Gastroesophageal sphincter (tissue), 4 donors: ENCODE data around the gene CYB5B. TPM values are rescaled to one million over a fixed set of nuclear protein-coding genes. Genes with fewer than 3 reads are reported as not detected.

ENCODE experiments used
- ATAC-seq: fragments of 150-250 bp; one replicate; pipeline ENCODE4 v1.9.1; 2016; ENCODE audit warnings: mild to moderate bottlenecking, moderate library complexity
- H3K27ac ChIP-seq, 4 donors: fragments of 200-600 bp; sonication (generic) in 3 of 4; 1 replicate in 3 of 4; 2 replicates in 1 of 4; pipeline ENCODE4 v1.5.1; 2016 to 2019
- H3K27me3 ChIP-seq: fragments of 200-600 bp; sonication (generic); one replicate; pipeline ENCODE4 v1.5.1; 2019
- H3K36me3 ChIP-seq, 2 donors: fragments of 200-600 bp; sonication (generic); one replicate each; pipeline ENCODE4 v1.5.1; 2019; ENCODE audit warnings: control low read depth in 1 of 2
- H3K4me1 ChIP-seq, 3 donors: fragments of 200-600 bp; sonication (generic); 1 replicate in 2 of 3; 2 replicates in 1 of 3; pipeline ENCODE4 v1.5.1; 2016 to 2019; ENCODE audit warnings: control low read depth in 2 of 3
- H3K4me3 ChIP-seq, 2 donors: fragments of 200-600 bp; sonication (generic); one replicate each; pipeline ENCODE4 v1.5.1; 2019; ENCODE audit warnings: mild to moderate bottlenecking in 1 of 2, moderate library complexity in 1 of 2
- H3K9me3 ChIP-seq, 3 donors: fragments of 200-600 bp; sonication (generic); one replicate each; pipeline ENCODE4 v1.5.1; 2017 to 2019; ENCODE audit warnings: control low read depth in 2 of 3
- CTCF ChIP-seq, 4 experiments: fragments of 200-600 bp in 2 of 4; fragments of 450-650 bp in 2 of 4; sonication (generic) in 1 of 4; IDR thresholded peaks; one replicate each; pipeline ENCODE4 v1.5.1; 2017 to 2019; ENCODE audit warnings: antibody characterized with exemption in 4 of 4, mild to moderate bottlenecking in 2 of 4, moderate library complexity in 2 of 4
- EP300 ChIP-seq: sonication (generic); formaldehyde crosslinking; IDR thresholded peaks from one replicate; pipeline ENCODE4 v1.6.1; 2017; ENCODE audit warnings: antibody characterized with exemption, mild to moderate bottlenecking
- POLR2A ChIP-seq, 2 donors: fragments of 450-650 bp; IDR thresholded peaks; one replicate each; pipeline ENCODE4 v1.6.1; 2017; ENCODE audit warnings: antibody characterized with exemption in 2 of 2, mild to moderate bottlenecking in 2 of 2, moderate library complexity in 1 of 2
- POLR2AphosphoS5 ChIP-seq: sonication (generic); formaldehyde crosslinking; IDR thresholded peaks from one replicate; pipeline ENCODE4 v1.6.1; 2017; ENCODE audit warnings: antibody characterized with exemption
- WGBS, 2 donors: methylation state at CpG; one replicate each; pipeline ENCODE4 v1.1.5; 2018; ENCODE audit warnings: low coverage in 1 of 2; 5-methylcytosine and 5-hydroxymethylcytosine counted together
- total RNA-seq, 4 donors: library from RNA; depleted of rRNA; stranded (reverse); fragments of >200 nt; gene quantifications; one replicate each; pipeline ENCODE4 v1.1.0, GENCODE V29; 2016

CYB5B gene
- total RNA-seq, 4 donors from 2014 or later, result 33.4 to 63.8 (median 37.8) TPM

GRCh38 chr16:69405326-69405725 lies 19.1 kb upstream of the CYB5B start:
- H3K27ac ChIP-seq, result peak overlapping the region in 1 of 4 donors; percentile 21
- WGBS, 2 donors, result 100% methylated on average over 2 of the region's 2 CpGs; no CpG with 5 or more reads in 1 of the 2 donors

GRCh38 chr16:69405757-69406156 lies 18.7 kb upstream of the CYB5B start:
- H3K27me3 ChIP-seq, result no peaks in the 10 kb centered on the region
- H3K36me3 ChIP-seq, result no peaks in the 10 kb centered on the region
- peaks cover 2 to 26% (median 10%) of the 10 kb centered on the region in 3 donors for H3K4me1 ChIP-seq
- no peak overlapping the region for H3K4me3 ChIP-seq
- no peak for ATAC-seq
- 58 to 79% methylated on average over 4 to 5 of the region's 5 CpGs for whole genome bisulfite sequencing, 2 donors
- H3K27ac ChIP-seq, result peak overlapping the region in 1 of 4 donors; percentile 21
- TF ChIP-seq EP300 (no peak), CTCF (IDR thresholded peaks at IDR 0.05) (no peak)
- H3K9me3 ChIP-seq, result no peaks in the 10 kb centered on the region

More at GRCh38 chr16:69405326-69405725, 19.1 kb upstream of the CYB5B start:
- Histone ChIP-seq H3K9me3 (no peaks in the 10 kb centered on the region), H3K36me3 (no peaks in the 10 kb centered on the region), H3K27me3 (no peaks in the 10 kb centered on the region), H3K4me3 (no peak overlapping the region), H3K4me1 (peaks cover 2 to 26% (median 10%) of the 10 kb centered on the region in 3 donors)
- ATAC-seq, result no peak
- TF ChIP-seq POLR2AphosphoS5, result no peak
- no peak for TF ChIP-seq CTCF (IDR thresholded peaks at IDR 0.05)
- no peak for TF ChIP-seq POLR2A (IDR thresholded peaks at IDR 0.05)
- TF ChIP-seq EP300, result no peak

GRCh38 chr16:69406780-69407331 lies 17.6 kb upstream of the CYB5B start:
- Histone ChIP-seq H3K4me3 (no peak overlapping the region), H3K27ac (no peak overlapping the region), H3K36me3 (no peaks in the 10 kb centered on the region), H3K4me1 (peaks cover 2 to 26% (median 10%) of the 10 kb centered on the region in 3 donors), H3K27me3 (no peaks in the 10 kb centered on the region), H3K9me3 (no peaks in the 10 kb centered on the region)
- 90 to 100% methylated on average over 4 of the region's 9 CpGs for WGBS, 2 donors
- no peak for ATAC-seq
- TF ChIP-seq EP300, result no peak
- no peak for TF ChIP-seq POLR2A (IDR thresholded peaks at IDR 0.05)
- no peak for TF ChIP-seq POLR2AphosphoS5
- no peak for TF ChIP-seq CTCF (IDR thresholded peaks at IDR 0.05)

- Histone ChIP-seq H3K27me3 (no peaks in the 10 kb centered on the region), H3K4me1 (peaks cover 2 to 26% (median 10%) of the 10 kb centered on the region in 3 donors), H3K27ac (no peak overlapping the region), H3K36me3 (no peaks in the 10 kb centered on the region), H3K4me3 (no peak overlapping the region), H3K9me3 (no peaks in the 10 kb centered on the region)
- ATAC-seq, result no peak
- WGBS, 2 donors, result 82 to 87% methylated on average over 3 to 7 of the region's 7 CpGs
- TF ChIP-seq EP300, result no peak
- TF ChIP-seq CTCF (IDR thresholded peaks at IDR 0.05), result no peak
- no peak for TF ChIP-seq POLR2AphosphoS5
- TF ChIP-seq POLR2A (IDR thresholded peaks at IDR 0.05), result no peak
Observed at GRCh38 chr16:69407702-69408323, 16.6 kb upstream of the CYB5B start.

GRCh38 chr16:69408475-69408874 lies 15.9 kb upstream of the CYB5B start:
- Histone ChIP-seq H3K36me3 (no peaks in the 10 kb centered on the region), H3K4me3 (no peak overlapping the region), H3K27ac (no peak overlapping the region), H3K4me1 (peaks cover 2 to 26% (median 10%) of the 10 kb centered on the region in 3 donors), H3K9me3 (no peaks in the 10 kb centered on the region), H3K27me3 (no peaks in the 10 kb centered on the region)
- TF ChIP-seq POLR2A (IDR thresholded peaks at IDR 0.05), result no peak
- no peak for TF ChIP-seq EP300
- TF ChIP-seq CTCF (IDR thresholded peaks at IDR 0.05), result no peak
- TF ChIP-seq POLR2AphosphoS5, result no peak
- 60 to 73% methylated on average over 5 to 6 of the region's 6 CpGs for WGBS, 2 donors
- ATAC-seq, result peak; percentile 71
